Occipital lobe (tissue), 2 donors: ENCODE measurements around the gene COG1. TPM values are rescaled to one million over a fixed set of nuclear protein-coding genes. Genes with fewer than 3 reads are reported as not detected.

Experiments used
- DNase-seq: peaks from one replicate; lab custom pipeline; 2025; lab: John Stamatoyannopoulos, UW
- total RNA-seq: library from RNA; depleted of rRNA; stranded (reverse); fragments of >200 nt; gene quantifications from one replicate; pipeline ENCODE4 v1.2.3, GENCODE V29; 2014

COG1 gene
- total RNA-seq, 1 donor from 2014 or later = 19.3 TPM

DNA sequence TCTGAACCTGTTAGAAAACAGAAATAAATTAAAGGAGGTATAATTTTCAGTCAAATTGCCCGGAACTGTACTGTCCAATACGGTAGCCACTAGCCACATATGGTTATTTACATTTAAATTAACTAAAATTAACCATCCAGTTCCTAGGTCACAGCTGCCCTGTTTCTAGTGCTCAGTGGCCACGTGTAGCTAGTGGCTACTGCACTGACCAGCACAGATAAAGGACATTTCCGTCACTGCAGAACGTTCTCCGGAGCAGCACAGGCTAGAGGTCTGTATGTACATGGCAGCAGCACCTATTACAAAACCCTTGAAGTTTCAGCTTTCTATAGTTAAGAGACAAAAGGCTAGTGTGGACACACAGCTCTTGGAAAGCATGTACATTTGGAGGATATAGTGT, 35.1 kb downstream of the COG1 start:
- no peak for DNase-seq

GRCh38 chr17:73228748-73229236, 35.9 kb downstream of the COG1 start:
- DNase-seq = peak; percentile 28

DNA sequence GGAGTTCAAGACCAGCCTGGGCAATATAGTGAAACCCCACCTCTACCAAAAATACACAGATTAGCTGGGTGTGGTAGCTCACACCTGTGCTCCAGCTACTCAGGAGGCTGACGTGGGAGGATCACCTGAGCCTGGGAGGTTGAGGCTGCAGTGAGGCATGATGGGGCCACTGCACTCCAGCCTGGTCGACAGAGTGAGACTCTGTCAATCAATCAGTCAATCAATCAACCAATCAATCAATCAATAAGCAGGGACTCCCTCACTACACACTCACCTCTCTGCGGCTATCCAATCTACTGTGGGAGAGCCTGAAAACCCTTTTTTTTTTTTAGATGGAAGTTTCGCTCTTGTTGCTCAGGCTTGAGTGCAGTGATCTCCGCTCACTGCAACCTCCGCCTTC, 37.2 kb downstream of the COG1 start:
- no peak for DNase-seq

- no peak for DNase-seq
Observed at GRCh38 chr17:73231395-73231794, 38.5 kb downstream of the COG1 start.

DNA sequence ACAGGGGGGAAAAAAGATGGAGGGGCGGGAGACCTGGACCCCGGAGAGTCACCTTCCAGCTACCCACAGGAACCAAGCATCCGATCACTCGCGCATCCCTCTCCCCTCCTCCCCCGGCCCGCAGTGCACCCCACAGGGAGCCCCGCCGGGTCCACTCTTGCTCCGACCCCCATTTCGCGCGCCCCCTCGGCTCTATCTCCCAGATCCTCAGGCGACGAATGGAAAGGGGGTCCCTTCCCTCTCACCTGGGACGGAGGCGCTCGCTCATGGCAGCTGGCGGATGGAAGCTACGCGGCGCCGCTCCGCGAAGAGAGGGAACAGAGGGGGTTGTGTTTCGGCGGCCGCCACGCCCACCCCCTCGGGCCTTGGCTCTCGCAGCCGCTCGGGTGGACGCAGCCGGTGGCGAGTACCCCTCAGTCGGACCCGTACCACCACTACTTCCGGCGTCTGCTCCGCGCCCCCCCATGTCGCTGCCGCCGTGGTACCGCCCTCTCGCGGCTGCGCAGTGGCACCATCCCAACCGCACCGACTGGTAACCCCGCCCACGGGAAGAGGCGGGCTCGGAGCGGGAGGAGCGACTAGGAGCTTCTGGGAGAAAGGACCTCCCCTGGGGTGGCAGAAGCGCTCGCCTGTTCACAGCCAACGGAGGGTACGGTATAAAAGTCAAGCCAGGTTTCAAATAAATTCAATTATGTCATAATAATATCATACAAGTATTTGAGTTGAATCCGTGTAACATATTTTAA, 39.2 kb downstream of the COG1 start:
- peak; percentile 94 for DNase-seq

DNA sequence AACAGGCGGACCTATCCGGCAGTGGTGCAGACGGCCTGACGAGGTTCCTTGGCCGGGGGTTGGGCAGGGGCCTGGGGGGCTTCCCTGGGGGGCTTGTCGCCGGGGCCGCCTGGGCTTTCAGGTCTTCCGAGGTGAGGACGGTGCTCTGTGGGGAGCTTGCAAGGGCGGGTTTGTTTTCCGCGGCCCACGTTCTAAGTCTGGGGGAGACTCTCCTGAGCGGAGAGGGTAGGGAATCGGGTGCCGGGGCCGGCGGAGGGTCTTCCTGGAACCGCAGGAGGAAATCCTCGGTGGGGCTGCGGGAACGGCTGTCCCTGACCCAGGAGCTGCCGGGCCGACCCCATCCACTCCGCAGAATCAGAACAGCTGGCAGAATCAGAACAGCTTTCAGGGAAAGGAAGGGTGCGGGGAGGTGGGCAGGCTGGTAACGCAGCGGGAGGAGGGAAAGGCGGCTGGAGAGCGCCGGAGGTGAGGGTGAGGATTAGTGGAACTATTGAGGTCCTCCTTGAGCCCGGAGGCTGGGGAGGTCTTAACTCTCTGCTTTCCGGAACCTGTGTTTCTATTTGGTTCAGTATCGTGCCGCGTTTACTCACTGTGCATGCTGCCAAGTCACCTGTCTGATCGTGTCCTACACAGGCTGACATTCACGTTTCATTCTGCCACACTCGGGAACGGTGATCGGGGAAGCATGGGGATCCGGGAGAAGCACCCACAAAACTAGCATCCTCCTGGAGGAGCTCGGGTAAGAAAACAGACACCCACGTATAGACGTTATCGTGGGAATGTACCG, 39.9 kb downstream of the COG1 start:
- DNase-seq = no peak

DNA sequence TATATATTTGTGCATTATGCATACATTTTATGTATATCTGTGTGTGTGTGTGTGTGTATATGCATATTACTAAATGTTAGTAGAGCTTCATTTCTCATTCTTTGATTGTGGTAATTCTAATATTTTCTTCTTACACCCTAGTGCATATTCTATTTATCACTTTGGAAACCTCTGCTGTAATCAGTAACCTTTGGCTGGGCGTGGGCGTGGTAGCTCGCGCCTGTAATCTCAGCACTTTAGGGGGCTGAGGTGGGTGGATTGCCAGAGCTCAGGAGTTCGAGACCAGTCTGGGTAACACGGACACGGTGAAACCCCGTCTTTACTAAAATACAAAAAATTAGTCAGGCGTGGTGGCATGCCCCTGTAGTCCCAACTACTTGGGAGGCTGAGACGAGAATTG, 41.9 kb downstream of the COG1 start:
- DNase-seq = no peak

GRCh38 chr17:73237714-73238113, 44.9 kb downstream of the COG1 start:
- DNase-seq = no peak

DNA sequence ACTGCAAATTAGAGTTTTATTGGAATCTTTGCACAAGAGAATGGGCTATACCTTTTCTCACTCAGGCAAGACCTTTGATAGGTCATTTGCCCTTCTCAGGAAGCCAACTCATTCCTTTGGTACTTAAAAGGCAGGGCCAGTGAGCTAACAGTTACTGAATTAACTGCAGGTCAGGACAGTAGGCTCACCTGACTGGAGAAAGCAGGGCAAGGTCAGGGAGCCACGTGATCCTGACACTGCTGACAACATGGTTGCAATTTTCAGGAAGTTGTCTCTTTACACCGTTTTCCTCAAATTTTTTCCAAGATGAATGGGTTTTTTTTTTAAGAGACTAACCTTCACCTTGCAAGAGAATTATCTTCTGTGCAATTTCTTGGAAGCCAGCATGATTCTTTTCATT, 47.7 kb downstream of the COG1 start:
- DNase-seq = no peak

DNA sequence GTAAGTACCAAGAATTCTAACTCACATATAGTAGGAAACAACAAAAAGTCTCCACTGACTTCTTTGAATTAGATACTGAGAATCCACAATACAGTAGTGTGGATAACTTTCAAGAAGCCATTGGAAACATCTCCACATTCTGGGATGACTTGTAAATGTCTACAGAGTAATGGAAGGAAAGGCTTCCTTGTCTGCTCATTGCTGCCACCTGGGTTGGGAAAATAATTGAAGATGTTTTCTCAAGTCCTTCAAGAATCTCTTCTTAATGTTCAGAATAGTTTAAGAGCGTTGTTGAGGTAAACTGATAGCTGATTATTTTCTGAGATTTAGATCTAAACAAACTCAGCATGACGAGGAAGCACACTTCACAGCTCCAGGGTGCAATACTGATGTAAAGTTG, 54.9 kb downstream of the COG1 start:
- DNase-seq = no peak

GRCh38 chr17:73248532-73248931, 55.7 kb downstream of the COG1 start:
- no peak for DNase-seq

DNA sequence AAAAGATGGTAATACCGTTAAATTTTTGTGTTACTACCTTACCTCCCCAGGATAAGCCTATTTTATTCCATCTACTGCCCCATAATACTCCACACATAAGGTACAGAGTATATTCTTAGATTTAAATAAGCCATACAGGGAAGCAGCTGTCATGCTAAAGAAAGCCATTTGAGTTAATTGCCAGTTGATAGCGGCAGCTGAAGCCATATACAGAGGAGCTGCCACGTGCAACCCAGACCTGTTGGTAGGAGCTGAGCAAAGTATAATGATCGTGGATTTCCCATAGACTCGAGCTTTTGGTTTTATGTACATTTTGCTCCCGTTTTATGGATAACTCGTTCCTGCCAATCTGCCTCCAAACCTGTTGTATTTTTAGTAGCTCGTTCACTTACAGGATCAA, 56.8 kb downstream of the COG1 start:
- no peak for DNase-seq

GRCh38 chr17:73250851-73251640, 58.2 kb downstream of the COG1 start:
- no peak for DNase-seq

GRCh38 chr17:73251871-73252270, 59.0 kb downstream of the COG1 start:
- no peak for DNase-seq

DNA sequence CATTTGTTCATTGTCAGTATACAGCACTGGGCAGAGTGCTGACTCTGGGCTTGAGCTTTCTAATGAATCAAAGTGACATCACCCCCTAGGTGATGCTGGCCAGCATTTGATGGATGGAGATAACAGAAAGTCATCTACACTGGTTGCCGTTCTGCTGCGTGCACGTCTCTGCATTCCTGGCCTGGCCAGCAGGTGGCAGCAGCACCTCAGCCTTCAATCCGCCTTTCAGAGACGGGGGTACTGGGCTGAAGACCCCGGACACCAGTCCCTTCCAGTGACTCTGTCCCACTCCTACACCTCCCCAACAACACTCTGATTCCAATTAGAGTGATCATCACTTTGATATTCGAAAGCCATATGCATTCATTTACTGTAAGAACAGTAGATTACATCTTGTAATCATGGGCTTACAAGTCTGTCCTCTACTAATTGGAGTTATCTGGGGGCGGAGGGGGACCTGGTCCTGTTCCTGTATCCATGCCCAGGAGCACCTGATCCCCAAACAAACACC, 62.9 kb downstream of the COG1 start:
- peak; percentile 23 for DNase-seq

- no peak for DNase-seq
Observed at GRCh38 chr17:73256220-73256619, 63.4 kb downstream of the COG1 start.

DNA sequence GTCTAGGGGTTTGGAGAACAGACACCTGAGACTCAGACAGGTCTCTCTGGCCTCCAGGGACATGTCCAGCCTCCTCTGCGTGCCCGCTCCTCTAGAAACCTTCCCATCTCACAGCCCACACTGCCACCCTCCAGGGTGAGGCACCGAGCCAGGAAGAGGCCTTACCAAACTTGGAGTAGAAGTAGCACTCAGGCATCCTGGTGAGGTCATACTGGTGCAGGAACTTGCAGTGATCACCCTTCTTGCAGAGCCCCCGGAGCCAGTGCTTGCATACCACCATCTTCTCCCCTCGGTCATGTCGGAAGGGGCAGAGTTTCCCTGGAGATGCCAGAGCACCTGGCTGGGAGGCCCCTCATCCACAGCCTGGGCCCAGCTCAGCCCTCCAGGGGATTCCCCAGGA, 64.7 kb downstream of the COG1 start:
- no peak for DNase-seq

Other genes starting within 250 kb of the COG1 start
- 9.5 TPM for gene SLC39A11, start 100.4 kb upstream of the COG1 start, total RNA-seq
- 44.5 TPM for gene SSTR2, start 28.0 kb upstream of the COG1 start, total RNA-seq
- not detected for gene CPSF4L, start 68.8 kb downstream of the COG1 start, total RNA-seq
- gene CDC42EP4, start 118.9 kb downstream of the COG1 start, total RNA-seq = 84.2 TPM